HEK293 (cell line): ENCODE results near the gene RRBP1.

ENCODE experiments used
- CTCF ChIA-PET: fragments of 350-600 bp; formaldehyde crosslinking; extraction: SDS; loops from one replicate; lab custom pipeline; 2021; ENCODE audit warnings: antibody characterized with exemption; lab: Yijun Ruan, JAX
- POLR2A ChIA-PET: fragments of 300-600 bp; formaldehyde crosslinking; extraction: SDS; loops from one replicate; lab custom pipeline; 2020; ENCODE audit warnings: antibody characterized with exemption, inconsistent platforms; lab: Yijun Ruan, JAX
- H3K27ac ChIP-seq: fragments of 200-500 bp; sonication (Bioruptor generic); 2 replicates; pipeline ENCODE4 v1.5.1; 2014; ENCODE audit warnings: low read depth, low read length, control low read depth, inconsistent platforms; ENCODE audit errors: extremely low read depth
- H3K36me3 ChIP-seq, 2 experiments: fragments of 200-500 bp in 1 of 2; sonication (Bioruptor generic) in 1 of 2; 1 replicate in 1 of 2; 2 replicates in 1 of 2; pipeline ENCODE4 v1.5.1; 2014 to 2017; ENCODE audit warnings: inconsistent platforms in 2 of 2, low read length in 2 of 2; ENCODE audit not compliant: control insufficient read depth in 2 of 2, insufficient read depth in 1 of 2
- H3K4me1 ChIP-seq: fragments of 200-500 bp; sonication (Bioruptor generic); 2 replicates; pipeline ENCODE4 v1.5.1; 2014; ENCODE audit warnings: mild to moderate bottlenecking, low read length, inconsistent platforms; ENCODE audit not compliant: control insufficient read depth, insufficient read depth
- H3K4me3 ChIP-seq: 2 replicates; pipeline ENCODE4 v1.5.1; 2011; ENCODE audit warnings: low read depth, mild to moderate bottlenecking, control low read depth, low read length, moderate library complexity
- H3K9me3 ChIP-seq: fragments of 200-500 bp; sonication (Bioruptor generic); 2 replicates; pipeline ENCODE4 v1.5.1; 2014; ENCODE audit warnings: low read depth, low read length, inconsistent platforms; ENCODE audit not compliant: control insufficient read depth, insufficient read depth
- FEZF1 ChIP-seq: fragments of 450-650 bp; formaldehyde crosslinking; IDR thresholded peaks from 2 replicates; pipeline ENCODE4 v1.5.1; 2016; ENCODE audit warnings: missing biosample characterization, missing genetic modification characterization
- OVOL3 ChIP-seq: fragments of 450-650 bp; formaldehyde crosslinking; IDR thresholded peaks from 2 replicates; pipeline ENCODE4 v1.5.1; 2016; ENCODE audit warnings: missing biosample characterization, missing genetic modification characterization
- SETDB1 ChIP-seq: IDR thresholded peaks from one replicate; pipeline ENCODE4 v1.6.1; 2017; ENCODE audit warnings: mild to moderate bottlenecking, low read length, moderate library complexity, mixed read lengths; ENCODE audit not compliant: insufficient read length
- ZNF23 ChIP-seq: fragments of 450-650 bp; formaldehyde crosslinking; IDR thresholded peaks from 2 replicates; pipeline ENCODE4 v1.5.1; 2016; ENCODE audit warnings: missing biosample characterization, missing genetic modification characterization, borderline replicate concordance
- ZNF239 ChIP-seq: fragments of 450-650 bp; formaldehyde crosslinking; IDR thresholded peaks from 2 replicates; pipeline ENCODE4 v1.5.1; 2016; ENCODE audit warnings: missing biosample characterization, missing genetic modification characterization
- ZNF302 ChIP-seq: fragments of 450-650 bp; formaldehyde crosslinking; IDR thresholded peaks from 2 replicates; pipeline ENCODE4 v1.5.1; 2016; ENCODE audit warnings: missing biosample characterization, missing genetic modification characterization, low read depth
- ZNF48 ChIP-seq: fragments of 450-650 bp; formaldehyde crosslinking; IDR thresholded peaks from 2 replicates; pipeline ENCODE4 v1.5.1; 2016; ENCODE audit warnings: missing biosample characterization, missing genetic modification characterization
- ZNF544 ChIP-seq: fragments of 450-650 bp; formaldehyde crosslinking; IDR thresholded peaks from 2 replicates; pipeline ENCODE4 v1.5.0; 2017; ENCODE audit warnings: missing biosample characterization, missing genetic modification characterization
- ZNF571 ChIP-seq: fragments of 450-650 bp; formaldehyde crosslinking; IDR thresholded peaks from 2 replicates; pipeline ENCODE4 v1.5.0; 2017; ENCODE audit warnings: missing biosample characterization, missing genetic modification characterization
- ZNF624 ChIP-seq: fragments of 450-650 bp; formaldehyde crosslinking; IDR thresholded peaks from 2 replicates; pipeline ENCODE4 v1.5.1; 2017; ENCODE audit warnings: missing biosample characterization, missing genetic modification characterization
- ZNF660 ChIP-seq: fragments of 450-650 bp; IDR thresholded peaks from 2 replicates; pipeline ENCODE4 v1.5.1; 2018; ENCODE audit warnings: missing biosample characterization, mild to moderate bottlenecking, missing genetic modification characterization
- ZNF670 ChIP-seq: fragments of 450-650 bp; formaldehyde crosslinking; IDR thresholded peaks from 2 replicates; pipeline ENCODE4 v1.5.1; 2016; ENCODE audit warnings: missing biosample characterization, missing genetic modification characterization, low read depth
- ZNF776 ChIP-seq: fragments of 450-650 bp; formaldehyde crosslinking; IDR thresholded peaks from 2 replicates; pipeline ENCODE4 v1.5.0; 2017; ENCODE audit warnings: missing biosample characterization, missing genetic modification characterization, borderline replicate concordance
- ZNF785 ChIP-seq: fragments of 450-650 bp; formaldehyde crosslinking; IDR thresholded peaks from 2 replicates; pipeline ENCODE4 v1.5.1; 2016; ENCODE audit warnings: missing biosample characterization, missing genetic modification characterization
- ZXDB ChIP-seq: fragments of 450-650 bp; formaldehyde crosslinking; IDR thresholded peaks from 2 replicates; pipeline ENCODE4 v1.5.1; 2016; ENCODE audit warnings: missing biosample characterization, missing genetic modification characterization
- TF ChIP-seq, protein P1 (sequence below): sonication (generic); formaldehyde crosslinking; IDR thresholded peaks from 2 replicates; pipeline ENCODE4 v1.8.1; 2022; ENCODE audit warnings: mild to moderate bottlenecking, moderate library complexity, missing genetic modification reagents
- TF ChIP-seq, protein P2 (sequence below): fragments of 450-650 bp; formaldehyde crosslinking; IDR thresholded peaks from 2 replicates; pipeline ENCODE4; 2016; ENCODE audit warnings: missing biosample characterization, missing genetic modification characterization
- TF ChIP-seq, protein P3 (sequence below): fragments of 450-650 bp; formaldehyde crosslinking; IDR thresholded peaks from 2 replicates; pipeline ENCODE4 v1.5.1; 2016; ENCODE audit warnings: missing biosample characterization, missing genetic modification characterization
- TF ChIP-seq, protein P4 (sequence below): fragments of 450-650 bp; formaldehyde crosslinking; conservative IDR thresholded peaks from 2 replicates; pipeline ENCODE4 v1.5.1; 2016; ENCODE audit warnings: low read depth, missing biosample characterization, missing genetic modification characterization
- TF ChIP-seq, protein P5 (sequence below): fragments of 450-650 bp; formaldehyde crosslinking; IDR thresholded peaks from 2 replicates; pipeline ENCODE4 v1.5.1; 2016; ENCODE audit warnings: missing biosample characterization, missing genetic modification characterization, low read depth
- TF ChIP-seq, protein P6 (sequence below): fragments of 450-650 bp; formaldehyde crosslinking; IDR thresholded peaks from 2 replicates; pipeline ENCODE4 v1.5.1; 2016; ENCODE audit warnings: missing biosample characterization, missing genetic modification characterization
- TF ChIP-seq, protein P7 (sequence below): fragments of 450-650 bp; formaldehyde crosslinking; IDR thresholded peaks from 2 replicates; pipeline ENCODE4 v1.5.1; 2017; ENCODE audit warnings: missing biosample characterization, missing genetic modification characterization
- TF ChIP-seq, protein P8 (sequence below): IDR thresholded peaks from 2 replicates; pipeline ENCODE4 v1.6.1; 2011; ENCODE audit warnings: mild to moderate bottlenecking, low read depth, low read length, borderline replicate concordance

The RRBP1 gene

DNA sequence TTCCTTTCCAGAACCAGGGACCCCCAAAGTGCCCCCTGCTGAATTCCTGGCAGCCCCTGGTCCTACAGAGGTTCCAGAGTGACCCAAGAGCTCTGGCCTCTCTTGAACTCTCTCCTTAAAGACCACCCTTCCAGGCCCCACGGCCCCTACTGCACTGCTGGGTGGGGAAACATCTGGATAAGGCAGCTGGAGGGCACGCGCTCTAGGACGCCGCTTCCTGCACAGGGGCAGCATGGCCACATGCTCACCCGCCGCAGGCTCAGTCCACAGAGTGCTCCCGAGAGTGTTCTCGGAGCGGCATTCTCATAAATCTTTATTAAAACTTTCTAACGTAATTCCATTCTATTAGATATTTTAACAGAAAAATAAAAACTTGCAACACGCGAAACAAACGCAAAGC is 37.0 kb downstream of the RRBP1 start:
- no peak overlapping the region for H3K27ac ChIP-seq
- 0 out of 2 replicates have a peak, but pooled peaks cover 4% of the 10 kb centered on the region for H3K4me1 ChIP-seq
- CTCF ChIA-PET = interaction anchor here (0.6 to 0.9 kb wide), 3 partner anchors 34 to 253 kb away, joined by 3 to 4 read pairs (median 3); no protein-coding TSS in a partner anchor
- H3K9me3 ChIP-seq = no peaks in the 10 kb centered on the region
- POLR2A ChIA-PET = no interaction called here
- TF ChIP-seq ZNF785 = no peak
- TF ChIP-seq, protein P1, sequence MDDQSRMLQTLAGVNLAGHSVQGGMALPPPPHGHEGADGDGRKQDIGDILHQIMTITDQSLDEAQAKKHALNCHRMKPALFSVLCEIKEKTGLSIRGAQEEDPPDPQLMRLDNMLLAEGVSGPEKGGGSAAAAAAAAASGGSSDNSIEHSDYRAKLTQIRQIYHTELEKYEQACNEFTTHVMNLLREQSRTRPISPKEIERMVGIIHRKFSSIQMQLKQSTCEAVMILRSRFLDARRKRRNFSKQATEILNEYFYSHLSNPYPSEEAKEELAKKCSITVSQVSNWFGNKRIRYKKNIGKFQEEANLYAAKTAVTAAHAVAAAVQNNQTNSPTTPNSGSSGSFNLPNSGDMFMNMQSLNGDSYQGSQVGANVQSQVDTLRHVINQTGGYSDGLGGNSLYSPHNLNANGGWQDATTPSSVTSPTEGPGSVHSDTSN (CRISPR knock-in tag) = no peak
- no peak for TF ChIP-seq ZNF776 (tag by site-specific recombination)
- no peak for TF ChIP-seq ZNF302 (tag by site-specific recombination)
- TF ChIP-seq, protein P2, sequence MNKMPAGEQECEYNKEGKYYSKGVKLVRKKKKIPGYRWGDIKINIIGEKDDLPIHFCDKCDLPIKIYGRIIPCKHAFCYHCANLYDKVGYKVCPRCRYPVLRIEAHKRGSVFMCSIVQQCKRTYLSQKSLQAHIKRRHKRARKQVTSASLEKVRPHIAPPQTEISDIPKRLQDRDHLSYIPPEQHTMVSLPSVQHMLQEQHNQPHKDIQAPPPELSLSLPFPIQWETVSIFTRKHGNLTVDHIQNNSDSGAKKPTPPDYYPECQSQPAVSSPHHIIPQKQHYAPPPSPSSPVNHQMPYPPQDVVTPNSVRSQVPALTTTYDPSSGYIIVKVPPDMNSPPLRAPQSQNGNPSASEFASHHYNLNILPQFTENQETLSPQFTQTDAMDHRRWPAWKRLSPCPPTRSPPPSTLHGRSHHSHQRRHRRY (tag by site-specific recombination) = no peak
- no peak for TF ChIP-seq SETDB1
- TF ChIP-seq ZNF239 (tag by site-specific recombination) = no peak
- TF ChIP-seq, protein P3, sequence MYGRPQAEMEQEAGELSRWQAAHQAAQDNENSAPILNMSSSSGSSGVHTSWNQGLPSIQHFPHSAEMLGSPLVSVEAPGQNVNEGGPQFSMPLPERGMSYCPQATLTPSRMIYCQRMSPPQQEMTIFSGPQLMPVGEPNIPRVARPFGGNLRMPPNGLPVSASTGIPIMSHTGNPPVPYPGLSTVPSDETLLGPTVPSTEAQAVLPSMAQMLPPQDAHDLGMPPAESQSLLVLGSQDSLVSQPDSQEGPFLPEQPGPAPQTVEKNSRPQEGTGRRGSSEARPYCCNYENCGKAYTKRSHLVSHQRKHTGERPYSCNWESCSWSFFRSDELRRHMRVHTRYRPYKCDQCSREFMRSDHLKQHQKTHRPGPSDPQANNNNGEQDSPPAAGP (tag by site-specific recombination) = no peak
- H3K36me3 ChIP-seq = peaks cover 0 to 36% of the 10 kb centered on the region in 2 experiments; a peak in 1 of 3 replicates
- no peak overlapping the region for H3K4me3 ChIP-seq

DNA sequence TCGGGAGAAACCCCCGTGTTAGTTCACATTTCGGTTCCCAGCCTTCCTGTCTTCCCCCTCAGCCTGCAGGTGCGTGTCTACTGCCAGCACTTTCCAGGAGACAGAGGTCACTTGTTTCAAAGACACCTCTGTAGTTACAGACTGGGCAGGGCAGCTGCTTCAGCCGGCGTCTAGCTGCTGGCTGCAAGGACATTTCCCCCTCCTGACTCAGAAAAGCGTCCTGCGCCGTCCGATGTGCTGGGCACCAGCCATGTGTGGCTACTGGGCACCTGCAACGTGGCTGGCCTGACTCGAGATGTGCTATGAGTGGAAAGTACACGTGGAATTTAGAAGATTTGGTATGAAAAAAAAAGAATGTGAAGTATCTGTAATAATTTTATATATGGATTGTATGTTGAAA is 37.6 kb downstream of the RRBP1 start:
- peaks cover 0 to 39% of the 10 kb centered on the region in 2 experiments; a peak in 1 of 3 replicates for H3K36me3 ChIP-seq
- H3K4me1 ChIP-seq = 0 out of 2 replicates have a peak, but pooled peaks cover 4% of the 10 kb centered on the region
- no peaks in the 10 kb centered on the region for H3K9me3 ChIP-seq
- no peak overlapping the region for H3K27ac ChIP-seq
- no peak overlapping the region for H3K4me3 ChIP-seq
- ChIA-PET POLR2A (no interaction called here), CTCF (interaction anchor here (0.9 kb wide), 1 partner anchor 35 kb away, joined by 3 read pairs; no protein-coding TSS in a partner anchor)
- no peak for TF ChIP-seq ZNF571 (tag by site-specific recombination)
- TF ChIP-seq, protein P4, sequence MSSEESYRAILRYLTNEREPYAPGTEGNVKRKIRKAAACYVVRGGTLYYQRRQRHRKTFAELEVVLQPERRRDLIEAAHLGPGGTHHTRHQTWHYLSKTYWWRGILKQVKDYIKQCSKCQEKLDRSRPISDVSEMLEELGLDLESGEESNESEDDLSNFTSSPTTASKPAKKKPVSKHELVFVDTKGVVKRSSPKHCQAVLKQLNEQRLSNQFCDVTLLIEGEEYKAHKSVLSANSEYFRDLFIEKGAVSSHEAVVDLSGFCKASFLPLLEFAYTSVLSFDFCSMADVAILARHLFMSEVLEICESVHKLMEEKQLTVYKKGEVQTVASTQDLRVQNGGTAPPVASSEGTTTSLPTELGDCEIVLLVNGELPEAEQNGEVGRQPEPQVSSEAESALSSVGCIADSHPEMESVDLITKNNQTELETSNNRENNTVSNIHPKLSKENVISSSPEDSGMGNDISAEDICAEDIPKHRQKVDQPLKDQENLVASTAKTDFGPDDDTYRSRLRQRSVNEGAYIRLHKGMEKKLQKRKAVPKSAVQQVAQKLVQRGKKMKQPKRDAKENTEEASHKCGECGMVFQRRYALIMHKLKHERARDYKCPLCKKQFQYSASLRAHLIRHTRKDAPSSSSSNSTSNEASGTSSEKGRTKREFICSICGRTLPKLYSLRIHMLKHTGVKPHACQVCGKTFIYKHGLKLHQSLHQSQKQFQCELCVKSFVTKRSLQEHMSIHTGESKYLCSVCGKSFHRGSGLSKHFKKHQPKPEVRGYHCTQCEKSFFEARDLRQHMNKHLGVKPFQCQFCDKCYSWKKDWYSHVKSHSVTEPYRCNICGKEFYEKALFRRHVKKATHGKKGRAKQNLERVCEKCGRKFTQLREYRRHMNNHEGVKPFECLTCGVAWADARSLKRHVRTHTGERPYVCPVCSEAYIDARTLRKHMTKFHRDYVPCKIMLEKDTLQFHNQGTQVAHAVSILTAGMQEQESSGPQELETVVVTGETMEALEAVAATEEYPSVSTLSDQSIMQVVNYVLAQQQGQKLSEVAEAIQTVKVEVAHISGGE (tag by site-specific recombination) = no peak
- TF ChIP-seq OVOL3 (tag by site-specific recombination) = no peak
- TF ChIP-seq, protein P5, sequence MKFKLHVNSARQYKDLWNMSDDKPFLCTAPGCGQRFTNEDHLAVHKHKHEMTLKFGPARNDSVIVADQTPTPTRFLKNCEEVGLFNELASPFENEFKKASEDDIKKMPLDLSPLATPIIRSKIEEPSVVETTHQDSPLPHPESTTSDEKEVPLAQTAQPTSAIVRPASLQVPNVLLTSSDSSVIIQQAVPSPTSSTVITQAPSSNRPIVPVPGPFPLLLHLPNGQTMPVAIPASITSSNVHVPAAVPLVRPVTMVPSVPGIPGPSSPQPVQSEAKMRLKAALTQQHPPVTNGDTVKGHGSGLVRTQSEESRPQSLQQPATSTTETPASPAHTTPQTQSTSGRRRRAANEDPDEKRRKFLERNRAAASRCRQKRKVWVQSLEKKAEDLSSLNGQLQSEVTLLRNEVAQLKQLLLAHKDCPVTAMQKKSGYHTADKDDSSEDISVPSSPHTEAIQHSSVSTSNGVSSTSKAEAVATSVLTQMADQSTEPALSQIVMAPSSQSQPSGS (tag by site-specific recombination) = no peak
- no peak for TF ChIP-seq ZNF624 (tag by site-specific recombination)
- TF ChIP-seq, protein P6, sequence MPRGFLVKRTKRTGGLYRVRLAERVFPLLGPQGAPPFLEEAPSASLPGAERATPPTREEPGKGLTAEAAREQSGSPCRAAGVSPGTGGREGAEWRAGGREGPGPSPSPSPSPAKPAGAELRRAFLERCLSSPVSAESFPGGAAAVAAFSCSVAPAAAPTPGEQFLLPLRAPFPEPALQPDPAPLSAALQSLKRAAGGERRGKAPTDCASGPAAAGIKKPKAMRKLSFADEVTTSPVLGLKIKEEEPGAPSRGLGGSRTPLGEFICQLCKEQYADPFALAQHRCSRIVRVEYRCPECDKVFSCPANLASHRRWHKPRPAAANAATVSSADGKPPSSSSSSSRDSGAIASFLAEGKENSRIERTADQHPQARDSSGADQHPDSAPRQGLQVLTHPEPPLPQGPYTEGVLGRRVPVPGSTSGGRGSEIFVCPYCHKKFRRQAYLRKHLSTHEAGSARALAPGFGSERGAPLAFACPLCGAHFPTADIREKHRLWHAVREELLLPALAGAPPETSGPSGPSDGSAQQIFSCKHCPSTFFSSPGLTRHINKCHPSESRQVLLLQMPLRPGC (tag by site-specific recombination) = no peak
- no peak for TF ChIP-seq ZNF23 (tag by site-specific recombination)
- TF ChIP-seq ZNF670 (tag by site-specific recombination) = no peak
- TF ChIP-seq FEZF1 (tag by site-specific recombination) = no peak
- TF ChIP-seq, protein P7, sequence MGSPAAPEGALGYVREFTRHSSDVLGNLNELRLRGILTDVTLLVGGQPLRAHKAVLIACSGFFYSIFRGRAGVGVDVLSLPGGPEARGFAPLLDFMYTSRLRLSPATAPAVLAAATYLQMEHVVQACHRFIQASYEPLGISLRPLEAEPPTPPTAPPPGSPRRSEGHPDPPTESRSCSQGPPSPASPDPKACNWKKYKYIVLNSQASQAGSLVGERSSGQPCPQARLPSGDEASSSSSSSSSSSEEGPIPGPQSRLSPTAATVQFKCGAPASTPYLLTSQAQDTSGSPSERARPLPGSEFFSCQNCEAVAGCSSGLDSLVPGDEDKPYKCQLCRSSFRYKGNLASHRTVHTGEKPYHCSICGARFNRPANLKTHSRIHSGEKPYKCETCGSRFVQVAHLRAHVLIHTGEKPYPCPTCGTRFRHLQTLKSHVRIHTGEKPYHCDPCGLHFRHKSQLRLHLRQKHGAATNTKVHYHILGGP (tag by site-specific recombination) = no peak
- TF ChIP-seq ZNF660 = no peak
- TF ChIP-seq ZNF544 (tag by site-specific recombination) = no peak
- no peak for TF ChIP-seq ZNF48 (tag by site-specific recombination)
- TF ChIP-seq, protein P8, sequence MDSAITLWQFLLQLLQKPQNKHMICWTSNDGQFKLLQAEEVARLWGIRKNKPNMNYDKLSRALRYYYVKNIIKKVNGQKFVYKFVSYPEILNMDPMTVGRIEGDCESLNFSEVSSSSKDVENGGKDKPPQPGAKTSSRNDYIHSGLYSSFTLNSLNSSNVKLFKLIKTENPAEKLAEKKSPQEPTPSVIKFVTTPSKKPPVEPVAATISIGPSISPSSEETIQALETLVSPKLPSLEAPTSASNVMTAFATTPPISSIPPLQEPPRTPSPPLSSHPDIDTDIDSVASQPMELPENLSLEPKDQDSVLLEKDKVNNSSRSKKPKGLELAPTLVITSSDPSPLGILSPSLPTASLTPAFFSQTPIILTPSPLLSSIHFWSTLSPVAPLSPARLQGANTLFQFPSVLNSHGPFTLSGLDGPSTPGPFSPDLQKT = no peak
- no peak for TF ChIP-seq ZXDB
